Occipital lobe (tissue), 2 donors: Measurements from ENCODE around the gene VPS11. TPM values are rescaled to one million over a fixed set of nuclear protein-coding genes. Genes with fewer than 3 reads are reported as not detected.

ENCODE experiments used
- DNase-seq: peaks from one replicate; lab custom pipeline; 2025; lab: John Stamatoyannopoulos, UW
- total RNA-seq: library from RNA; depleted of rRNA; stranded (reverse); fragments of >200 nt; gene quantifications from one replicate; pipeline ENCODE4 v1.2.3, GENCODE V29; 2014

Gene VPS11
- total RNA-seq, 1 donor from 2014 or later, result 22.1 TPM

GRCh38 chr11:119081682-119082260 is 14.2 kb downstream of the VPS11 start:
- DNase-seq, result no peak

GRCh38 chr11:119084663-119085436 is 17.2 kb downstream of the VPS11 start, which contains the start of gene HMBS:
TSS of gene HMBS (plus strand) at chr11:119084881. CDS start at chr11:119085034, 153 bp downstream.
- DNase-seq, result peak; percentile 92

- DNase-seq, result no peak
Measured at GRCh38 chr11:119085437-119085847, 17.8 kb downstream of the VPS11 start.

GRCh38 chr11:119087123-119087522 is 19.5 kb downstream of the VPS11 start:
- no peak for DNase-seq

- DNase-seq, result no peak
Measured at GRCh38 chr11:119087747-119088241, 20.2 kb downstream of the VPS11 start.

GRCh38 chr11:119088406-119088805 is 20.8 kb downstream of the VPS11 start:
- no peak for DNase-seq

GRCh38 chr11:119089319-119089718 is 21.7 kb downstream of the VPS11 start:
- no peak for DNase-seq

- no peak for DNase-seq
Measured at GRCh38 chr11:119091178-119091577, 23.6 kb downstream of the VPS11 start.

GRCh38 chr11:119091966-119092879 is 24.6 kb downstream of the VPS11 start:
- DNase-seq, result no peak

GRCh38 chr11:119092880-119093842 is 25.5 kb downstream of the VPS11 start:
- DNase-seq, result no peak

GRCh38 chr11:119093942-119094815 is 26.6 kb downstream of the VPS11 start:
- no peak for DNase-seq

GRCh38 chr11:119094816-119095065 is 27.1 kb downstream of the VPS11 start:
- DNase-seq, result peak; percentile 66

- peak; percentile 100 for DNase-seq
Measured at GRCh38 chr11:119095066-119095880, 27.7 kb downstream of the VPS11 start.

GRCh38 chr11:119099711-119100110 is 32.1 kb downstream of the VPS11 start:
- DNase-seq, result no peak

GRCh38 chr11:119100246-119100970 is 32.8 kb downstream of the VPS11 start:
- DNase-seq, result no peak

GRCh38 chr11:119100994-119101758 is 33.6 kb downstream of the VPS11 start:
- no peak for DNase-seq

GRCh38 chr11:119101759-119102423 is 34.3 kb downstream of the VPS11 start, which contains the start of gene DPAGT1:
TSS of gene DPAGT1 (minus strand) at chr11:119101853. CDS start at chr11:119101655, 198 bp downstream.
- peak; percentile 92 for DNase-seq
